Measurements from ENCODE around the gene CABYR. TPM values are rescaled to one million over a fixed set of nuclear protein-coding genes. Genes with fewer than 3 reads are reported as not detected.

CABYR gene
- total and polyA plus RNA-seq, 2 of the 13 experiments (the other 11 are each of a cell fraction or from before 2014, with no cell fraction given): 0.71 to 0.88 TPM

- ATAC-seq (peak; percentile 53), FAIRE-seq (no peak), DNase-seq (ENCODE audit: low spot score) (no peak)
- no TSS peak for BruUV-seq (replicated peaks)
- Histone ChIP-seq H3K4me3 (replicated peaks in 1 of 3; ENCODE audit: insufficient read depth in 1 of 3, low read depth in 2 of 3, low read length in 3 of 3) (peak overlapping the region; percentile 46 to 66 (median 53)), H3K9me3 (ENCODE audit: low read length) (no peaks in the 10 kb centered on the region), H3K27ac (ENCODE audit: extremely low read length, insufficient read depth, low read length) (no peak overlapping the region), H2AFZ (ENCODE audit: low read length) (peak overlapping the region; percentile 97), H3K4me2 (ENCODE audit: low read depth, low read length) (peak overlapping the region; percentile 79), H4K20me1 (ENCODE audit: insufficient read depth, low read length) (no peaks in the 10 kb centered on the region), H3K9ac (ENCODE audit: insufficient read depth, low read depth, low read length) (no peak overlapping the region), H3K79me2 (ENCODE audit: insufficient read depth, low read length) (no peaks in the 10 kb centered on the region), H3K36me3 (replicated peaks in 1 of 2; ENCODE audit: control insufficient read depth in 1 of 2, insufficient read depth in 2 of 2, low read length in 2 of 2) (no peaks in the 10 kb centered on the region), H3K27me3 (ENCODE audit: control insufficient read depth in 1 of 2, insufficient read depth in 2 of 2, low read length in 2 of 2) (0 out of 5 replicates have a peak, but pooled peaks cover 0 to 3% of the 10 kb centered on the region in 2 experiments), H3K4me1 (ENCODE audit: insufficient read depth, low read length) (peaks cover 9% of the 10 kb centered on the region)
- ChIA-PET CTCF (ENCODE audit: low intra/inter-chr PET ratio, low total read pairs) (no interaction called here), POLR2A (no interaction called here)
- TF ChIP-seq SOX13 (IDR thresholded peaks at IDR 0.05) (no peak), SOX13 (CRISPR knock-in tag; conservative IDR thresholded peaks at IDR 0.05 in 1 of 2, IDR thresholded peaks at IDR 0.05 in 1 of 2) (no peak), ZSCAN30 (CRISPR knock-in tag; IDR thresholded peaks at IDR 0.05) (no peak), MTF2 (CRISPR knock-in tag; IDR thresholded peaks at IDR 0.05; ENCODE audit: borderline replicate concordance) (no peak), ZNF709 (CRISPR knock-in tag; IDR thresholded peaks at IDR 0.05) (no peak), CENPX (CRISPR knock-in tag; IDR thresholded peaks at IDR 0.05) (no peak), MXD3 (CRISPR knock-in tag; IDR thresholded peaks at IDR 0.05) (no peak), POLR2AphosphoS5 (IDR thresholded peaks at IDR 0.05; ENCODE audit: low read depth, low read length) (no peak)
- TF ChIP-seq, protein P1, sequence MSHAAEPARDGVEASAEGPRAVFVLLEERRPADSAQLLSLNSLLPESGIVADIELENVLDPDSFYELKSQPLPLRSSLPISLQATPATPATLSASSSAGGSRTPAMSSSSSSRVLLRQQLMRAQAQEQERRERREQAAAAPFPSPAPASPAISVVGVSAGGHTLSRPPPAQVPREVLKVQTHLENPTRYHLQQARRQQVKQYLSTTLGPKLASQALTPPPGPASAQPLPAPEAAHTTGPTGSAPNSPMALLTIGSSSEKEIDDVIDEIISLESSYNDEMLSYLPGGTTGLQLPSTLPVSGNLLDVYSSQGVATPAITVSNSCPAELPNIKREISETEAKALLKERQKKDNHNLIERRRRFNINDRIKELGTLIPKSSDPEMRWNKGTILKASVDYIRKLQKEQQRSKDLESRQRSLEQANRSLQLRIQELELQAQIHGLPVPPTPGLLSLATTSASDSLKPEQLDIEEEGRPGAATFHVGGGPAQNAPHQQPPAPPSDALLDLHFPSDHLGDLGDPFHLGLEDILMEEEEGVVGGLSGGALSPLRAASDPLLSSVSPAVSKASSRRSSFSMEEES (CRISPR knock-in tag; IDR thresholded peaks at IDR 0.05): no peak
- in situ Hi-C loops (cut with HindIII; ENCODE audit: extremely low pct_ligation_motif_present, low pct_unique_long_range_greater_than_20kb) (no loop called here), intact Hi-C loops (cut with micrococcal nuclease; ENCODE audit: unreplicated experiment) (no loop called here)
- 23% methylated on average over 5 of the region's 7 CpGs for WGBS (ENCODE audit: low lambda C conversion rate)
These were observed 463 bp upstream of the CABYR start for GRCh38 chr18:24138409-24138788.

Measured in HepG2 (cell line).